Keratinocyte (primary cell): Measurements from ENCODE around the gene COX5A.

Source experiments
- EZH2 ChIP-seq: IDR thresholded peaks from one replicate; pipeline ENCODE4 v1.6.1; 2012; ENCODE audit warnings: inconsistent platforms, mild to moderate bottlenecking, low read length, moderate library complexity
- TF ChIP-seq, protein P1 (sequence below), 3 experiments: IDR thresholded peaks in 1 of 3; conservative IDR thresholded peaks in 1 of 3; optimal IDR thresholded peaks in 1 of 3; 2 replicates in 2 of 3; 3 replicates in 1 of 3; pipeline versions ENCODE3 to v1.5.1; 2011; ENCODE audit warnings: low read length in 3 of 3, mild to moderate bottlenecking in 3 of 3, moderate library complexity in 2 of 3, control low read depth in 1 of 3, inconsistent platforms in 1 of 3; ENCODE audit not compliant: insufficient read depth in 2 of 3; ENCODE audit errors: extremely low read depth in 1 of 3

DNA sequence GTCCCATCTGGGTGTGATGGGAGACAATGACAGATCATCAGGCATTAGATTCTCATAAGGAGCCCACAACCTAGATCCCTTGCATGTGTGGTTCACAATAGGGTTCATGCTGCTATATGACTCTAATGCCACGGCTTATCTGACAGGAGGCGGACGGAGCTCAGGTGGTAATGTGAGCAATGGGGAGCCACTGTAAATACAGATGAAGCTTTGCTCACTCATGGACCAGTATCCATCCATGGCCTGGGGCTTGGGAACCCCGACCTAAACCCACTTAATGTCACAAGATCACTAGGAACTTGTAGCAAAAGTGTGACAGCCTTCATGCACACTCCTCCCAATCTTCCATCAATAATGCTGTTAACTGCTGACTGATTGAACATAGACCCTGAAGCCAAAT lies 29.2 kb downstream of the COX5A start:
- TF ChIP-seq, protein P1, sequence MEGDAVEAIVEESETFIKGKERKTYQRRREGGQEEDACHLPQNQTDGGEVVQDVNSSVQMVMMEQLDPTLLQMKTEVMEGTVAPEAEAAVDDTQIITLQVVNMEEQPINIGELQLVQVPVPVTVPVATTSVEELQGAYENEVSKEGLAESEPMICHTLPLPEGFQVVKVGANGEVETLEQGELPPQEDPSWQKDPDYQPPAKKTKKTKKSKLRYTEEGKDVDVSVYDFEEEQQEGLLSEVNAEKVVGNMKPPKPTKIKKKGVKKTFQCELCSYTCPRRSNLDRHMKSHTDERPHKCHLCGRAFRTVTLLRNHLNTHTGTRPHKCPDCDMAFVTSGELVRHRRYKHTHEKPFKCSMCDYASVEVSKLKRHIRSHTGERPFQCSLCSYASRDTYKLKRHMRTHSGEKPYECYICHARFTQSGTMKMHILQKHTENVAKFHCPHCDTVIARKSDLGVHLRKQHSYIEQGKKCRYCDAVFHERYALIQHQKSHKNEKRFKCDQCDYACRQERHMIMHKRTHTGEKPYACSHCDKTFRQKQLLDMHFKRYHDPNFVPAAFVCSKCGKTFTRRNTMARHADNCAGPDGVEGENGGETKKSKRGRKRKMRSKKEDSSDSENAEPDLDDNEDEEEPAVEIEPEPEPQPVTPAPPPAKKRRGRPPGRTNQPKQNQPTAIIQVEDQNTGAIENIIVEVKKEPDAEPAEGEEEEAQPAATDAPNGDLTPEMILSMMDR (optimal IDR thresholded peaks at IDR 0.05 in 1 of 3, IDR thresholded peaks at IDR 0.05 in 1 of 3, conservative IDR thresholded peaks at IDR 0.05 in 1 of 3; ENCODE audit: extremely low read depth in 1 of 3, insufficient read depth in 2 of 3, low read length in 3 of 3), result no peak
- no peak for TF ChIP-seq EZH2
